Mucosa of descending colon (tissue), 3 donors: ENCODE measurements around the gene RALA. TPM values are rescaled to one million over a fixed set of nuclear protein-coding genes. Genes with fewer than 3 reads are reported as not detected.
"Not testable (repeated sequence)": the region's sequence is repeated elsewhere in the genome, so short reads cannot be mapped to it uniquely, and the experiment has no call there.

Experiments used
- ATAC-seq: fragments of 200-7000 bp; cut with Tn5 transposase; one replicate; pipeline ENCODE4 v1.9.1; 2020; ENCODE audit warnings: mild to moderate bottlenecking, moderate library complexity
- DNase-seq, 3 donors: peaks; one replicate each; pipeline ENCODE4 v3.0.0-alpha.2; 2020
- H3K36me3 ChIP-seq: fragments of 200-600 bp; one replicate; pipeline ENCODE4 v1.8.0; 2021; ENCODE audit warnings: low read depth, mild to moderate bottlenecking
- H3K4me1 ChIP-seq: fragments of 200-600 bp; one replicate; pipeline ENCODE4 v1.8.0; 2021; ENCODE audit warnings: low read depth, mild to moderate bottlenecking
- H3K4me3 ChIP-seq: fragments of 200-600 bp; one replicate; pipeline ENCODE4 v1.8.0; 2021; ENCODE audit warnings: mild to moderate bottlenecking
- H3K9me3 ChIP-seq: fragments of 200-600 bp; one replicate; pipeline ENCODE4 v1.8.0; 2021; ENCODE audit warnings: mild to moderate bottlenecking
- intact Hi-C, 2 donors: fragments of 100-400 bp; cut with DNase I in 1 of 2; cut with micrococcal nuclease in 1 of 2; formaldehyde crosslinking; loops; one replicate each; pipeline versions ENCODE4 v1.11.0 to v1.11.1; 2022; cut with DNase I, micrococcal nuclease
- total RNA-seq, 3 donors: library from RNA; stranded (reverse); fragmentation: NEBNext Ultra II Directional in 2 of 3; extraction: Animal tissue kit (Norgen Biotek cat#: 25700) in 2 of 3; gene quantifications; one replicate each; pipeline versions ENCODE4 v1.2.1 to v1.2.4, GENCODE V29; 2021 to 2023
- TF ChIP-seq, protein P1 (sequence below): fragments of 200-600 bp; IDR thresholded peaks from one replicate; pipeline ENCODE4 v1.8.0; 2022; ENCODE audit warnings: antibody characterized with exemption, mild to moderate bottlenecking
- donor health status: DM: no; HTN: no; CAD: no; lungs with moderate emphysema.
- donor health status: DM: no; HTN: no; CAD: no.
- donor health status: DM: no; HTN: yes; CAD: no.

Gene RALA
- total RNA-seq, 3 donors from 2014 or later: 35.6 to 52.5 (median 50.3) TPM

DNA sequence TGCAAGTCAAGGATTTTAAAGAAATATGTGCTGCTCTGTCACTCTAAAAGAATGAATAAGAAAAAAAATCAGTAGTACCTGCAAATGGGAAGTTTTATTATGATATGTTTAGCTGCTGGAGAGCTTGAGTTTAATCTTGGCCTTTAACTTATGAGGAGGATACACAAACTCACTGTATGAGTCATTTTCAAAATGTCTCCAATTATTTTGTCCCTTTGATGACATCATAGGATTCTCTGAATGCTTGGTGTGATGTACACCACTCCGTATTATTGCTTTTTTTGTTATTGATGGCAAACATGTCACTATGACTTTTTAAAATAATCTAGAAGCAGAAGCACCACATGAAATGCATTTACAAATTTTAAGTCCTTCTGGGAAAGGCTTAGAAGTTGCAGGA lies 125.8 kb downstream of the RALA start:
- intact Hi-C loops: loop anchor here in 1 of 2 donors (10.0 kb wide), 1 partner anchor 164 kb away; no protein-coding TSS in a partner anchor
- no peaks in the 10 kb centered on the region for H3K36me3 ChIP-seq
- DNase-seq (no peak), ATAC-seq (no peak)
- no peak overlapping the region for H3K4me3 ChIP-seq
- TF ChIP-seq, protein P1, sequence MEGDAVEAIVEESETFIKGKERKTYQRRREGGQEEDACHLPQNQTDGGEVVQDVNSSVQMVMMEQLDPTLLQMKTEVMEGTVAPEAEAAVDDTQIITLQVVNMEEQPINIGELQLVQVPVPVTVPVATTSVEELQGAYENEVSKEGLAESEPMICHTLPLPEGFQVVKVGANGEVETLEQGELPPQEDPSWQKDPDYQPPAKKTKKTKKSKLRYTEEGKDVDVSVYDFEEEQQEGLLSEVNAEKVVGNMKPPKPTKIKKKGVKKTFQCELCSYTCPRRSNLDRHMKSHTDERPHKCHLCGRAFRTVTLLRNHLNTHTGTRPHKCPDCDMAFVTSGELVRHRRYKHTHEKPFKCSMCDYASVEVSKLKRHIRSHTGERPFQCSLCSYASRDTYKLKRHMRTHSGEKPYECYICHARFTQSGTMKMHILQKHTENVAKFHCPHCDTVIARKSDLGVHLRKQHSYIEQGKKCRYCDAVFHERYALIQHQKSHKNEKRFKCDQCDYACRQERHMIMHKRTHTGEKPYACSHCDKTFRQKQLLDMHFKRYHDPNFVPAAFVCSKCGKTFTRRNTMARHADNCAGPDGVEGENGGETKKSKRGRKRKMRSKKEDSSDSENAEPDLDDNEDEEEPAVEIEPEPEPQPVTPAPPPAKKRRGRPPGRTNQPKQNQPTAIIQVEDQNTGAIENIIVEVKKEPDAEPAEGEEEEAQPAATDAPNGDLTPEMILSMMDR: no peak
- H3K9me3 ChIP-seq: no peaks in the 10 kb centered on the region
- no peaks in the 10 kb centered on the region for H3K4me1 ChIP-seq

DNA sequence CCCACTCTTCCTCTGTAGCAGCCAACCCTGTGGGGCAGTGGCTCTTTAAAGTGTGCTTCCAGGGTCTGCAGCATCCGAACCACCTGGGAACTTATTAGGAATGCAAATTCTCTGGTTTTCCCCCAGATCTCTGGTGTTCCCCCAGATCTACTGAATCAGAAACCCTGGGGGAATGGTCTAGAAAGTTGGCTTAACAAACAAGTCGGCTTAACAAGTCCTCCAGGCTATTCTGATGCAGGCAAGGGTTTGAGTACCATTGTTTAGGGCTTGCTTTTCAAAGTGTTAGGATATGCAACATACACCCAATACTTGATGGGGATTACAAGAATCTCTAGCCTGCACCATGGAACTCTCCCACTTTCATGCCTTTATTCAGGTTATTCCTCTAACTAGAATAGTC lies 126.3 kb downstream of the RALA start:
- intact Hi-C loops: loop anchor here in 1 of 2 donors (10.0 kb wide), 1 partner anchor 165 kb away; no protein-coding TSS in a partner anchor
- H3K4me3 ChIP-seq: no peak overlapping the region
- ATAC-seq (no peak), DNase-seq (no peak)
- TF ChIP-seq, protein P1: no peak
- no peaks in the 10 kb centered on the region for H3K4me1 ChIP-seq
- H3K36me3 ChIP-seq: no peaks in the 10 kb centered on the region
- H3K9me3 ChIP-seq: no peaks in the 10 kb centered on the region

DNA sequence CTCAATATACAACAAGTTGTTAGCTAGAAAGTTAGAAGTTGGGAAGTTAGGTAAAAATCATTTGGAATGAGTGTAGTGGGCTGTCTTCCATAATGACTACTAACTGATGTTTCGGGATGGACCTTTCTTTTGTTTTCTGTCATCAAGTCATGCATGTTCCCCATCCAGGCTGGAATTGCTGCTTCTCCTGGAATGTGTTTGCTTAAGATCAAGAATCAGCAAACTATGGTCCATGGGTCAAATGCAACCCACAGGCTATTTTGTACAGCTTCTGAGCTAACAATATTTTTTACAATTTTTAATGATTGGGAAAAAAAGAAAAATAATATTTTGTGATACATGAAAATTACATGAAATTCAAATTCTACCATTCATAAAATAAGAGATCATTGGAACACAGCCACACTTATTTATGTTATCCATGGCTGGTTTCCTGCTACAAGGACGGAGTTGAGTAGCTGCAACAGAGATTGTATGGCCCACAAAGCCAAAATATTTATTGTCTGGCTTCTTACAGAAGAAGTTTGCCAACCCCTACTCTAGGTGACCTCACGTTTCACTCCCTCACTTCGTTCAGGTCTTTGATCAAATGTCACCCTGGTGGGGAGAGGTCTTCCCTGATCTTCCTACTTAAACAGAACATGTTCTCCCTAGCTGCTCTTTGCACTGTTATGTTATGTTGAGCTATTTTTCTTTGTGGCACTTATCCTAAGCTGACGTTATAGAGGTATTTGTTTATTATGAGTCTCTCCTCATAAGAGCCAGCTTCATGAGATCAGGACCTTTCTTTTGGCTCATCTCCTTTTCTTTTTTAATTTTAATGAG lies 127.1 kb downstream of the RALA start:
- H3K4me1 ChIP-seq: no peaks in the 10 kb centered on the region
- intact Hi-C loops: no loop called here

DNA sequence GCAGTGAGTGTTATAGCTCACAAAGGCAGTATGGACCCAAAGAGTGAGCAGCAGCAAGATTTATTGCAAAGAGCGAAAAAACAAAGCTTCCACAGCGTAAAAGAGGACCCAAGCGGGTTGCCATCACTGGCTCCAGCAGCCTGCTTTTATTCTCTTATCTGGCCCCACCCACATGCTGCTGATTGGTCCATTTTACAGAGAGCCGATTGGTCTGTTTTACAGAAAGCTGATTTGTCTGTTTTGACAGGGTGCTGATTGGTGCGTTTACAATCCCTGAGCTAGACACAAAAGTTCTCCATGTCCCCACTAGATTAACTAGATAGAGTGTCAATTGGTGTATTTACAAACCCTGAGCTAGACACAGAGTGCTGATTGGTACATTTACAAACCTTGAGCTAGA lies 129.9 kb downstream of the RALA start:
- H3K9me3 ChIP-seq, intact Hi-C loops, ATAC-seq: not testable (repeated sequence)

More for the DNA sequence above, 127.1 kb downstream of the RALA start:
- Histone ChIP-seq H3K4me3 (no peak overlapping the region), H3K9me3 (no peaks in the 10 kb centered on the region), H3K36me3 (no peaks in the 10 kb centered on the region)
- no peak for DNase-seq
- TF ChIP-seq, protein P1: no peak
- no peak for ATAC-seq

DNA sequence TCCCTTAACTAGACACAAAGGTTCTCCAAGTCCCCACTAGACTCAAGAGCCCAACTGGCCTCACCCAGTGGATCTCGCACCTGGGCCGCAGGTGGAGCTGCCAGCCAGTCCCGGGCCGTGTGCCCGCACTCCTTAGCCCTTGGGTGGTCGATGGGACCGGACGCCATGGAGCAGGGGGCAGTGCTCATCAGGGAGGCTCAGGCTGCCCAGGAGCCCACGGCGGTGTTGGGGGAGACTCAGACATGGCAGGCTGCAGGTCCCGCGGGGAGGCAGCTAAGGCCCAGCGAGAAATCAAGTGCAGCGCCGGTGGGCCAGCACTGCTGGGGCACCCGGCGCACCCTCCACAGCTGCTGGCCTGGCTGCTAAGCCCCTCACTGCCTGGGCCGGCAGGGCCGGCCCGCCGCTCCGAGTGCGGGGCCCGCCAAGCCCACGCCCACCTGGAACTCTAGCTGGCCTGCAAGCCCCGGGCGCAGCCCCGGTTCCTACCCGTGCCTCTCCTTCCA lies 130.5 kb downstream of the RALA start:
- intact Hi-C loops: no loop called here
- TF ChIP-seq, protein P1: no peak
- no peak overlapping the region for H3K4me3 ChIP-seq

More for the DNA sequence above, 129.9 kb downstream of the RALA start:
- not testable (repeated sequence) for H3K4me1 ChIP-seq, DNase-seq, H3K36me3 ChIP-seq, H3K4me3 ChIP-seq

DNA sequence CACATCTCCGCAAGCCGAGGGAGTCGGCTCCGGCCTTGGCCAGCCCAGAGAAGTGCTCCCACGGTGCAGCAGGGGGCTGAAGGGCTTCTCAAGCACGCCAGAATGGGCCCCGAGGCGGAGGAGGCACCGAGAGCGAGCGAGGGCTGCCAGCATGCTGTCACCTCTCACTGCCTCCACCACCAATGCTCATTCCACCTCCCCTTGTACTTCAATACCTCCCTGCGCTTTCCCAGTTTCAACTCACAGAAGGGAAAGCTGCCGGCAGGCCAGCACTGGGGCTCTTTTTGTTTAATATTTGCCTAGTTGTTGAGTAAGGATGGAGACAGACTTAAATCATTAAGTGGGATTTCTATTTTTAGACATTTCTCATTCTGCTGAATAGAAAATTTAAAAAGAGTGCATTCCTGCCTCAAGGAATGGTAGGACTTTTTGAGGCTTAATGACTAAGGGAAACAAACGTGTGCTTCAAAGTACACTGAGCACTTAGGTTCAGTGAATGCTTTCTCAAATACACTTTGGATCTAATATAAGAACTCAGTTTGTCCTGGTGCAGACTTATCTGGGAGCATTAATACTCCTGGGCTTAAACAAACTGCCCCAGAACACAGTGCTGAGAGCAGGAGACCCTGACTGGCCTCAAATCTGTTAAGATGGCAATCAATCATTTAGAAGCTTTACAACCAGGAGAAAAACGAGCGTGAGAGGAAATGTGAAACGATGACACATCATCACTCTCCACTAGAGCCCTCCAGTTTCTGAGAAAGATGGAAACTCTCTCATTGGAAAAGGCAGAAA lies 131.2 kb downstream of the RALA start:
- intact Hi-C loops: no loop called here

More for the DNA sequence above, 130.5 kb downstream of the RALA start:
- H3K9me3 ChIP-seq: no peaks in the 10 kb centered on the region
- ATAC-seq: no peak
- H3K4me1 ChIP-seq: no peaks in the 10 kb centered on the region
- H3K36me3 ChIP-seq: no peaks in the 10 kb centered on the region
- no peak for DNase-seq

More for the DNA sequence above, 131.2 kb downstream of the RALA start:
- DNase-seq (no peak), ATAC-seq (no peak)
- Histone ChIP-seq H3K9me3 (no peaks in the 10 kb centered on the region), H3K4me1 (no peaks in the 10 kb centered on the region), H3K36me3 (no peaks in the 10 kb centered on the region), H3K4me3 (no peak overlapping the region)
- TF ChIP-seq, protein P1: no peak
